HG03025 (cell line): ENCODE data around the gene NKTR.
"Not testable (repeated sequence)": the region's sequence is repeated elsewhere in the genome, so short reads cannot be mapped to it uniquely, and the experiment has no call there.

Source experiments
- ATAC-seq: cut with Tn5 transposase; IDR thresholded peaks from one replicate; pipeline ENCODE4 v1.9.1; 2021; ENCODE audit warnings: mild to moderate bottlenecking, moderate library complexity; ENCODE audit not compliant: unreplicated experiment, low FRiP score

NKTR gene

GRCh38 chr3:42593635-42594034 lies 6.9 kb upstream of the NKTR start:
- ATAC-seq, result no peak

- ATAC-seq, result no peak
Observed at GRCh38 chr3:42595682-42596081, 4.8 kb upstream of the NKTR start.

GRCh38 chr3:42597098-42597497 lies 3.4 kb upstream of the NKTR start:
- ATAC-seq, result not testable (repeated sequence)

- ATAC-seq, result peak; percentile 32
Observed at GRCh38 chr3:42600958-42601675, 631 bp downstream of the NKTR start.

- ATAC-seq, result no peak
Observed at GRCh38 chr3:42601896-42602581, 1.6 kb downstream of the NKTR start.

GRCh38 chr3:42602961-42603360 lies 2.5 kb downstream of the NKTR start:
- no peak for ATAC-seq

GRCh38 chr3:42605546-42606173 lies 5.2 kb downstream of the NKTR start:
- ATAC-seq, result no peak

GRCh38 chr3:42608581-42608980 lies 8.1 kb downstream of the NKTR start:
- no peak for ATAC-seq

- no peak for ATAC-seq
Observed at GRCh38 chr3:42610976-42611375, 10.5 kb downstream of the NKTR start.

GRCh38 chr3:42612217-42612616 lies 11.7 kb downstream of the NKTR start:
- ATAC-seq, result no peak

- no peak for ATAC-seq
Observed at GRCh38 chr3:42612928-42613327, 12.4 kb downstream of the NKTR start.

- no peak for ATAC-seq
Observed at GRCh38 chr3:42613462-42613861, 13.0 kb downstream of the NKTR start.

GRCh38 chr3:42631620-42632019 lies 31.1 kb downstream of the NKTR start:
- no peak for ATAC-seq

GRCh38 chr3:42632146-42632545 lies 31.7 kb downstream of the NKTR start:
- no peak for ATAC-seq

GRCh38 chr3:42633544-42633943 lies 33.1 kb downstream of the NKTR start:
- ATAC-seq, result no peak

- no peak for ATAC-seq
Observed at GRCh38 chr3:42635111-42635510, 34.6 kb downstream of the NKTR start.

GRCh38 chr3:42637001-42637400 lies 36.5 kb downstream of the NKTR start:
- no peak for ATAC-seq

- ATAC-seq, result no peak
Observed at GRCh38 chr3:42638339-42638842, 37.9 kb downstream of the NKTR start.

- no peak for ATAC-seq
Observed at GRCh38 chr3:42639192-42639591, 38.7 kb downstream of the NKTR start.

- no peak for ATAC-seq
Observed at GRCh38 chr3:42640129-42640528, 39.6 kb downstream of the NKTR start.

- ATAC-seq, result no peak
Observed at GRCh38 chr3:42640771-42641370, 40.4 kb downstream of the NKTR start.
